NCI-H2227 (cell line): ENCODE data around the gene SDK2.

Experiments used
- DNase-seq: peaks from one replicate; lab custom pipeline; 2025; ENCODE audit not compliant: unreplicated experiment; lab: John Stamatoyannopoulos, UW

The SDK2 gene

DNA sequence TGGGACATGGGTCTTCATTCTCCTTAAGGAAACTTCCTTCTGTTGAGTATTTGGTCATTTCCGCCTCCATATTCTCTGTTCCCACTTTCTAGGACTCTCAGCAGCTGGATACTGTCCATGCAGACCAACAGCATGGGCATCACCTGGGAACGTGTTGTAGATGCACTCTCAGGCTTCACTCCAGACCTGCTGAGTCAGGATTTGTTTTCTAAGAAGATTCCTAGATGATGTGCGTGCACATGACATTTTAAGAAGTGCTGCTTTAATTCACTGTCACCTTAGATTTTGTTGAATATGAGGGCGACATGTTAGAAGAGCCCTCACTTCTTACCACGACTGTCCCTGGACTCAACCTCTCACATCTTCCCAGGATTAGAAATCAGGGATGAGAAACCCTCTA, 10.0 kb upstream of the SDK2 start:
- no peak for DNase-seq

- no peak for DNase-seq
These were observed 9.6 kb upstream of the SDK2 start for GRCh38 chr17:73653810-73654209.

- no peak for DNase-seq
These were observed 8.7 kb upstream of the SDK2 start for GRCh38 chr17:73652886-73653480.

DNA sequence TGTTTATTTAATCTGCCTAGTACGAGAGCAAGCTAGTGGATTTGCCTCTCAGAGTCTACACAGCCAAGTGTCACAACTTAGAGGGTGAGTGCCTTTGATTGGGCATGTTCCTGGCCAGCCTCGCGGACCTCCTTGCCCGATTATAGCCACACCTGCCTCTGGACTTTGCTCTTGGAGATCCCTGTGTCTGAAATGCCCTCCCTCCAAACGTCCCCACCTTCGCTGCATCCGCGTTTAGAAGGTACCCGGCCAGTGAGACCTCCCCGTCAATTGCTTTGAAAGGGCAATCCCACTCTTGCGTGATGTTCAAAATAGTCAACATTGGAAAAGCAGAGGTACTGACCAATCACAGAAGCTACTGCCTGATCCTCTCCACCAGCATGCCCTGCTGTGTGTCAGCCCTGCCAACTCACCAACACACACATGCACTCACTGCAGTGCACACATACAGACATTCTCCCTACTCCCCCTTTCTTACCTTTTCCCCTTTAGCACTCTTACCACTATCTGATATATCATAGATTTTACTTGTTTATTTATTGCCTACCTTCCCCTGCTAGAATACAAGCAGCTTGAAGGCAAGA, 6.5 kb upstream of the SDK2 start:
- no peak for DNase-seq

DNA sequence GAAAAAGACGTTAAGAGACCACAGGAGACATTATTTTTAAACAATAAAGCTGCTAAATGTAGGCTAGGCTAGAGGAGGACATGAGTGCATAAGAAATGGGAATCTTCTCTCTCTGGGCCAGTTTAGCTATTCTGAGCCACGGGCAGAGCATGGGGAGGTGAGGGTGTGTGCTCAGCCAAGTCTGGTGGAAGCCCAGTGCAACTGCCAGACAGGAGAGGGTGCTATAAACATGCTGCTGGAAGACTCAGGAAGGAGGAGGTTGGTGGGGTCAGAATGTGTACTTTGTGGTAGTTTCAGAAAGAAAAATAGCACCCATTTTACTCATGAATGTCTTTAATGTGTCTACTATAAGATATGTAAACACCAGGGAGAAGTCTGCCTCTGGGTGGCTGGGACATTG, 5.9 kb upstream of the SDK2 start:
- DNase-seq = peak; percentile 24

- no peak for DNase-seq
These were observed 4.7 kb upstream of the SDK2 start for GRCh38 chr17:73648974-73649373.

DNA sequence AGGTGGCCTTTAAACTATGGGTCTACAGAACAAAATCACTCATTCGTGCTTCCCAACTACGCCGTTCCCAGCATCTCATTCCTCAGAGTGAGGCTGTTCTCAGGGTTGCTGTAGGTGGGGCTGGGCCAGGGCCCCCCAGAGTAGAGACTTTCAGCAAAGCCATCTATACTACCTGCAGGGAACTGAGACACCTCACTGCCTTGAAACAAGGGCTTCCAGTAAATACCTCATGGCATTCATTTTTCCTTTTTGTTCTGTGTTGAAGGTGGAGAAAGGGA, 4.2 kb upstream of the SDK2 start:
- DNase-seq = no peak

DNA sequence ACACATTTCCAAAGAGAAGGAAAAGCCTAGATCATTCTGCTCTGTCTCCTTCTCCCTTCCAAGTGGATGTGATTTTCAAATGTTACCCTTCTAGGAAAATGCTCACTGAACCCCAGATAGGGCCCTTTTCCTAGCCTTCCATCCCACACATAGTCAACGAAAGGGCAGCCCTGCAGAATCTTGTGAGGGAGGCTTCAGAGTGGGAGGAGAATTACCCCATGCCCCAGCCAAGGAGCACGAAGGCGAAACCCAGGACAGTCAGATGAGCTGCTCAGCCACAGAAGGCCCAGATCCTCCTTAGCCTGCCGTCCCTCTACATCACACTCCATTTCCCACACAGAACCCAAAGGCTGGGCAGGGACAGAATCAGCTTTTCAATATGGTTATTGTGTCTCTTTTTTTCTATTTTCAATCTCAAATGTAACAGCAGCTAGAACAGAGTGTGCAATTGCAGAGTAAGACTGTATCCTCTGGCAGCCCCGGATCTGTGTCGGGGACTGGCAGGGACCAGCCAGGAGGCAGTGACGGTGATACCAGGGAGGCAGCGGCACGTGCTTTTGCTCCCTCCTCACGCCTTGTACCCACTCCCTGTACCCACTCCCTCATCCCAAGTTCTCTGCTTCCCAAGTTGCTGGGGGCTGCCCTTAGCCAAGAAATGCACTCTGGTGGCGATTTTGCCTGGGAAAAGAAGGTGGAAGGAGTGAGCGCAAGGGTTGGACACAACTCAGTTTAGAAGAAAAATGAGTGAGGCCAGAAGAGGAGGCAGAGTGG, 3.7 kb upstream of the SDK2 start:
- no peak for DNase-seq

DNA sequence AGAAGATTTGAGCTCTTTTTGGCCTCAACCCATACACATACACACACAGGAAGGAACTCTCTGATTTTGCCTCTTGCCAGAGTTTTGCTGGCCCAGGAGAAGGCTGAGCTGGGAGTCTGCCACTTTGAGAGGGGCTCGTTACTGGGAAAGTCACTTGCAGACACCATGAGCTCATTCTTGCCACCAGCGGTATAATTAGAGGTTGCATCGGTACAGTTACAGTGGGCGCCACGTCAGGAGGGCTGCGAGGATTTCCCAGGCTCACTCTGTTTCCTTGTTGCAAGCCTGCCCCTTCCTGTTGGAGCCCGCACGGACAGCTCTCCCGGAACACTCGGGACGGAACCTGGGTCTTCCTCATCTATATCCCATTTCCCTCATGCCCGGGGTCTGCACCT, 3.1 kb upstream of the SDK2 start:
- DNase-seq = peak; percentile 63

GRCh38 chr17:73646409-73647300, 2.4 kb upstream of the SDK2 start:
- peak; percentile 51 for DNase-seq

- DNase-seq = peak; percentile 90
These were observed 1.0 kb upstream of the SDK2 start for GRCh38 chr17:73645050-73645871.

DNA sequence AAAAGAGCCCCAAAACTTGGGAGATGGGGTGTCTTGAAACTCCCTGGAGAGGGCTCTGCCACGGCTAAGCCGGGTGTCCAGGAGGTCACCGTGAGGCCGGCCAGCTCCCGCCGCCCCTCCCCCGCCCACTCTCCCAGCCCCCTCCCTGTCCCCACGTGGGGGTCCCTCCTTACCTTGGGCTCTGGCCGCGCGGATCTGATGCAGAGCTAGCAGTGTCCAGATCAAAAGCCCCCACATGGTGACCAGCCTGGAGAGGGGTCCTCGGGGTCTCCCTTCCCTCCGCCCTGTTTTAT, 447 bp downstream of the SDK2 start:
- no peak for DNase-seq

DNA sequence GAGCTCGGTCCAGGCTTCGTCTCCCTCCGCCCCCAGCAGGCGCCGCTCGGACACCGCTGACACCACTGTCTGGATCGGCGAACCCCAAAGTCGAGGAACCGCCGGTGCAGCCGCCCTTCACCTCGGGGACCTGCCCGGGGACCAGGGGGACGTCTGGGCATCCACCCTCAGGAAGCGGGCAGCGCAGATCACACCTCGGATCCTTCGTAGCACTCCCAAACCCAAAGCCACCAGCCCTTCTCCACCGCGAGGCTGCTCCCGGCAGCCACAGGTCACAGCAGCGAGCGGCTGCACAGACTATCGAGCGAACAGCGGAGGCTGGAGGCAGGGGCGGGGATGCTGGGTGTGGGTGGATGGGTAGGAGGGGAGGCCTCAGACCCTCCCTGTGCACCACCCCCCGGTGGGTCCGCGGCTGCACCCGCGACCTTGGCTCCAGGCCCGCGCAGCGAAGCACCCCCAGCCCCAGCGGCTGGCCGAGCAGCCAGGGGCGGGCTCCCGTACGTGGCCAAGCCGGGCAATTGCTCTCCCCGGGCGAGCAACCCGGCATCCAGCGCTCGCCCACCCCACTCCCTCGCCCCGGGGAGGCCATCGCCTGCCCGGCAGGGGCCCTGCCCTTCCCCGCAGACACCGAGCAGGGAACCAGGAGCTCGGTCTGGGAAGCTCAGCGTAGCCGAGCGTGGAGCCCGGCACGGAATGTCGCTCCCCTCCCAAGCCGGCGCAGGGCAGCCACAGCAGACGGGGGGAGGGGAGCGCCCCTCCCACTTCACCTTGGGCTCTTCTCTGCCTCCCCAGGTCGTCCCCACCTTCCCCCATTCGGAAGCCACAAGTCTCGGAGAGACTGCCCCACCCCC, 1.0 kb downstream of the SDK2 start:
- DNase-seq = peak; percentile 57

- DNase-seq = no peak
These were observed 1.6 kb downstream of the SDK2 start for GRCh38 chr17:73642659-73643000.

DNA sequence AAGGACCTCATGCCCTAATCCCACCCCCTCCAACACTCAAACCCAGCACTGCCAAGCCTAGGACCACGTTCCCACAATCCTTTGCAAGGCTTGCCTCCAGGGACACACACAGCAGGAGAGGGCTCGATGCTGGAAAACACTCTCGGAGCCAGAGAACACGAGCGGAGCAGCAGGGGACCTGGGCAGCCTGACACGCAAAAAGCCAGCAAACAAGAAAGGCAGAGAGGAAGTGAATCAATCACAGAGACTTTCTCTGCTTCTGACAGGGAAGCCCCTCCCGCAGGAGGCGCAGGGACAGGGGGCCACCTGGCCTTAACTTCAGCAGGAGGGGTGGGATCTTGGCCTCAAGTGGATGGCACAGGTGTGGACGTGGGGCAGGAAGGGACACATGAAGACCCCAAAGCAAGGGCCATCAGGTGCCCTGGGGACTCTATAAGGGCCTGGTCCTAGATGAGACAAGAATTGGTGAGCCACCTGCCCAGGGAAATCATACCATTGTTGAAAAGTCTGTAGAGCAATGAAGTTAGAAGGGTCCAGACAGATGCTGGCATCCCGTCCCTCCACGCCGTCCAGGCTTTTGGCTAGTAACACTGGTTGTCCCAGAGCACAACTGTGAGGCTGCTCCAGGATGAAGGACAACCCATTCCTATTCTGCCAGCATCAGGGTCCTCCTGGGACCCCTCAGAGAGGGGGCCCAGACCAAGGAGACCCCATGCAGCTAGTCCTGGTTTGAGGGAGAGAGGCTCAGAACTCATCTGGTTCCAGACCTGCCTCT, 2.2 kb downstream of the SDK2 start:
- peak; percentile 22 for DNase-seq

- DNase-seq = no peak
These were observed 3.6 kb downstream of the SDK2 start for GRCh38 chr17:73640691-73641090.

- no peak for DNase-seq
These were observed 4.3 kb downstream of the SDK2 start for GRCh38 chr17:73639932-73640331.

- no peak for DNase-seq
These were observed 4.9 kb downstream of the SDK2 start for GRCh38 chr17:73639322-73639721.

GRCh38 chr17:73638556-73638955, 5.7 kb downstream of the SDK2 start:
- DNase-seq = no peak

GRCh38 chr17:73637866-73638265, 6.4 kb downstream of the SDK2 start:
- DNase-seq = no peak
